Activated B cell treated with CpG ODN at 0.5 μM for 24 hours (primary cell): ENCODE results near the gene THOC6. TPM values are rescaled to one million over a fixed set of nuclear protein-coding genes. Genes with fewer than 3 reads are reported as not detected.
"Not testable (repeated sequence)": the region's sequence is repeated elsewhere in the genome, so short reads cannot be mapped to it uniquely, and the experiment has no call there.

Experiments used
- ATAC-seq: fragments of 200-7000 bp; cut with Tn5 transposase; one replicate; pipeline ENCODE4 v1.10.0; 2021; ENCODE audit warnings: low read depth, mild to moderate bottlenecking, moderate library complexity
- CTCF ChIA-PET: fragments of 350-600 bp; sonication (Branson Sonifier 250); formaldehyde crosslinking; loops from one replicate; lab custom pipeline; 2021; ENCODE audit warnings: antibody characterized with exemption; lab: Charles Lee
- POLR2A ChIA-PET: fragments of 350-600 bp; sonication (Branson Sonifier 250); formaldehyde crosslinking; loops from one replicate; lab custom pipeline; 2021; ENCODE audit warnings: antibody characterized with exemption; lab: Charles Lee
- DNase-seq: peaks from one replicate; pipeline ENCODE4 v3.0.0; 2022
- H3K27ac Mint-ChIP-seq: one replicate; pipeline ENCODE4 v1.8.0; 2020; ENCODE audit warnings: mixed read lengths
- H3K27me3 Mint-ChIP-seq: one replicate; pipeline ENCODE4 v1.8.0; 2021; ENCODE audit warnings: mixed read lengths
- H3K36me3 Mint-ChIP-seq: one replicate; pipeline ENCODE4 v1.8.0; 2021; ENCODE audit warnings: low read depth, mixed read lengths
- H3K4me1 Mint-ChIP-seq: one replicate; pipeline ENCODE4 v1.8.0; 2021; ENCODE audit warnings: mixed read lengths
- H3K4me3 Mint-ChIP-seq: one replicate; pipeline ENCODE4 v1.8.0; 2020; ENCODE audit warnings: mild to moderate bottlenecking, mixed read lengths
- H3K9me3 Mint-ChIP-seq: one replicate; pipeline ENCODE4 v1.8.0; 2020; ENCODE audit warnings: mixed read lengths
- CTCF ChIP-seq: fragments of 200-600 bp; IDR thresholded peaks from one replicate; pipeline ENCODE4 v1.8.0; 2022; ENCODE audit warnings: antibody characterized with exemption, mild to moderate bottlenecking
- intact Hi-C: fragments of 100-400 bp; cut with micrococcal nuclease; formaldehyde crosslinking; loops from one replicate; pipeline ENCODE4 v1.15.1; 2024
- total RNA-seq: library from RNA; stranded (reverse); gene quantifications from 2 replicates; pipeline ENCODE4 v1.2.3, GENCODE V29; 2022

THOC6 gene
- total RNA-seq, 1 donor from 2014 or later, result 45.8 TPM

- peaks cover 9% of the 10 kb centered on the region for H3K4me1 Mint-ChIP-seq
- intact Hi-C loops, result no loop called here
- no peaks in the 10 kb centered on the region for H3K27me3 Mint-ChIP-seq
- ATAC-seq (no peak), DNase-seq (no peak)
- POLR2A ChIA-PET, result interaction anchor here (0.6 kb wide), 1 partner anchor 40 kb away, joined by 6 read pairs; no protein-coding TSS in a partner anchor
- no peak for TF ChIP-seq CTCF
- CTCF ChIA-PET, result no interaction called here
- no peaks in the 10 kb centered on the region for H3K36me3 Mint-ChIP-seq
- no peak overlapping the region for H3K4me3 Mint-ChIP-seq
- H3K9me3 Mint-ChIP-seq, result no peaks in the 10 kb centered on the region
- no peak overlapping the region for H3K27ac Mint-ChIP-seq
Measured at GRCh38 chr16:3065742-3066439, 42.1 kb downstream of the THOC6 start.

- H3K4me3 Mint-ChIP-seq, result no peak overlapping the region
- ChIA-PET POLR2A (interaction anchor here (0.6 kb wide), 2 partner anchors 30 to 39 kb away, joined by 5 to 6 read pairs; no protein-coding TSS in a partner anchor), CTCF (no interaction called here)
- H3K9me3 Mint-ChIP-seq, result no peaks in the 10 kb centered on the region
- DNase-seq, result no peak
- no peak for ATAC-seq
- no peaks in the 10 kb centered on the region for H3K27me3 Mint-ChIP-seq
- H3K27ac Mint-ChIP-seq, result no peak overlapping the region
- H3K4me1 Mint-ChIP-seq, result peaks cover 10% of the 10 kb centered on the region
- H3K36me3 Mint-ChIP-seq, result no peaks in the 10 kb centered on the region
- no peak for TF ChIP-seq CTCF
- intact Hi-C loops, result no loop called here
Measured at GRCh38 chr16:3066440-3066748, 42.6 kb downstream of the THOC6 start.

- intact Hi-C loops, result no loop called here
- no peak overlapping the region for H3K4me3 Mint-ChIP-seq
- DNase-seq (no peak), ATAC-seq (no peak)
- ChIA-PET POLR2A (no interaction called here), CTCF (no interaction called here)
- H3K9me3 Mint-ChIP-seq, result no peaks in the 10 kb centered on the region
- no peak overlapping the region for H3K27ac Mint-ChIP-seq
- H3K4me1 Mint-ChIP-seq, result peaks cover 24% of the 10 kb centered on the region
- no peak for TF ChIP-seq CTCF
- H3K27me3 Mint-ChIP-seq, result no peaks in the 10 kb centered on the region
- no peaks in the 10 kb centered on the region for H3K36me3 Mint-ChIP-seq
Measured at GRCh38 chr16:3068487-3068886, 44.7 kb downstream of the THOC6 start.

GRCh38 chr16:3069146-3069545, 45.3 kb downstream of the THOC6 start:
- H3K9me3 Mint-ChIP-seq, H3K4me3 Mint-ChIP-seq, DNase-seq, H3K27ac Mint-ChIP-seq, H3K27me3 Mint-ChIP-seq, ATAC-seq, POLR2A ChIA-PET, H3K36me3 Mint-ChIP-seq, CTCF ChIA-PET, intact Hi-C loops: not testable (repeated sequence)
- H3K4me1 Mint-ChIP-seq, result peaks cover 31% of the 10 kb centered on the region

- H3K4me3 Mint-ChIP-seq, result no peak overlapping the region
- H3K27me3 Mint-ChIP-seq, result no peaks in the 10 kb centered on the region
- no peaks in the 10 kb centered on the region for H3K9me3 Mint-ChIP-seq
- intact Hi-C loops, result no loop called here
- CTCF ChIA-PET, result interaction anchor here (1.0 to 2.0 kb wide), 2 partner anchors 11 to 25 kb away, joined by 4 to 5 read pairs; no protein-coding TSS in a partner anchor
- ATAC-seq, result no peak
- H3K27ac Mint-ChIP-seq, result no peak overlapping the region
- TF ChIP-seq CTCF, result no peak
- H3K36me3 Mint-ChIP-seq, result no peaks in the 10 kb centered on the region
- peaks cover 46% of the 10 kb centered on the region for H3K4me1 Mint-ChIP-seq
- POLR2A ChIA-PET, result interaction anchor here (0.6 kb wide), 1 partner anchor 12 kb away, joined by 9 read pairs; no protein-coding TSS in a partner anchor
- no peak for DNase-seq
Measured at GRCh38 chr16:3070608-3071111, 46.8 kb downstream of the THOC6 start.
